H1 (cell line): Measurements from ENCODE around the gene UEVLD. TPM values are rescaled to one million over a fixed set of nuclear protein-coding genes. Genes with fewer than 3 reads are reported as not detected.

Experiments
- CTCF ChIA-PET: fragments of 300-600 bp; sonication (Branson Sonifier 250); formaldehyde crosslinking; loops from one replicate; lab custom pipeline; 2021; ENCODE audit not compliant: partially characterized antibody; lab: Charles Lee
- POLR2A ChIA-PET: fragments of 300-600 bp; sonication (Branson Sonifier 250); formaldehyde crosslinking; loops from one replicate; lab custom pipeline; 2021; ENCODE audit warnings: inconsistent platforms; ENCODE audit not compliant: partially characterized antibody; lab: Charles Lee
- DNase-seq, 2 experiments: peaks; one replicate each; pipeline versions ENCODE4 v3.0.0 to v3.0.0-alpha.2; 2010 to 2022; ENCODE audit warnings: low spot score in 2 of 2, low read depth in 1 of 2, mixed read lengths in 1 of 2
- FAIRE-seq: peaks from 2 replicates; lab custom pipeline; 2011; peaks lifted over from hg19 to GRCh38; lab: Jason Lieb, UNC
- H2AFZ ChIP-seq: 2 replicates; pipeline ENCODE4 v1.8.1; 2012; ENCODE audit warnings: low read length, inconsistent platforms
- H2AK5ac ChIP-seq: 2 replicates; pipeline ENCODE4 v1.6.1; 2013; ENCODE audit warnings: low read depth, low read length
- H2BK120ac ChIP-seq: replicated peaks from 2 replicates; pipeline ENCODE3; 2013; ENCODE audit warnings: low read depth, low read length, inconsistent platforms
- H2BK12ac ChIP-seq: 2 replicates; pipeline ENCODE4 v1.6.1; 2013; ENCODE audit warnings: low read depth, low read length
- H2BK15ac ChIP-seq: 2 replicates; pipeline ENCODE4 v1.6.1; 2013; ENCODE audit warnings: low read length
- H2BK20ac ChIP-seq: 2 replicates; pipeline ENCODE4 v1.6.1; 2013; ENCODE audit warnings: low read length
- H2BK5ac ChIP-seq: 2 replicates; pipeline ENCODE4 v1.6.1; 2013; ENCODE audit warnings: low read depth, low read length
- H3K14ac ChIP-seq: 2 replicates; pipeline ENCODE4 v1.6.1; 2013; ENCODE audit warnings: inconsistent platforms; ENCODE audit not compliant: insufficient read length
- H3K18ac ChIP-seq: 2 replicates; pipeline ENCODE4 v1.6.1; 2013; ENCODE audit warnings: low read length; ENCODE audit errors: extremely low read depth
- H3K23ac ChIP-seq: 2 replicates; pipeline ENCODE4 v1.6.1; 2013; ENCODE audit warnings: inconsistent platforms; ENCODE audit not compliant: insufficient read length
- H3K23me2 ChIP-seq: 2 replicates; pipeline ENCODE4 v1.6.1; 2013; ENCODE audit warnings: low read depth, low read length
- H3K27ac ChIP-seq: 2 replicates; pipeline ENCODE4 v1.6.1; 2011; ENCODE audit warnings: low read depth, low read length, inconsistent platforms
- H3K27me3 ChIP-seq, 4 experiments: replicated peaks in 1 of 4; 1 replicate in 1 of 4; 2 replicates in 3 of 4; pipeline versions ENCODE4 v1.6.1 to v1.8.1; 2011 to 2013; ENCODE audit warnings: low read length in 3 of 4, mild to moderate bottlenecking in 3 of 4, inconsistent platforms in 2 of 4, mixed read lengths in 2 of 4, moderate library complexity in 1 of 4; ENCODE audit not compliant: control insufficient read depth in 3 of 4, insufficient read depth in 3 of 4; ENCODE audit errors: extremely low read depth in 1 of 4
- H3K36me3 ChIP-seq, 4 experiments: 2 replicates each; pipeline versions ENCODE4 v1.6.1 to v1.8.1; 2011 to 2013; ENCODE audit warnings: mild to moderate bottlenecking in 4 of 4, low read length in 3 of 4, moderate library complexity in 2 of 4, control low read depth in 1 of 4, inconsistent platforms in 1 of 4; ENCODE audit not compliant: insufficient read depth in 4 of 4, control insufficient read depth in 2 of 4
- H3K4ac ChIP-seq: replicated peaks from 2 replicates; pipeline ENCODE3; 2013; ENCODE audit warnings: low read length, low read depth, mixed read lengths, inconsistent platforms; ENCODE audit not compliant: insufficient read length
- H3K4me1 ChIP-seq, 4 experiments: replicated peaks in 1 of 4; 1 replicate in 1 of 4; 2 replicates in 3 of 4; pipeline versions ENCODE4 v1.6.1 to v1.8.1; 2011 to 2013; ENCODE audit warnings: low read length in 3 of 4, inconsistent platforms in 2 of 4, mixed read lengths in 1 of 4; ENCODE audit not compliant: insufficient read depth in 4 of 4, control insufficient read depth in 3 of 4
- H3K4me2 ChIP-seq, 2 experiments: 2 replicates each; pipeline versions ENCODE4 v1.6.1 to v1.8.1; 2011 to 2013; ENCODE audit warnings: low read depth in 2 of 2, low read length in 2 of 2, control low read depth in 1 of 2, inconsistent platforms in 1 of 2, mild to moderate bottlenecking in 1 of 2; ENCODE audit not compliant: insufficient read depth in 1 of 2
- H3K4me3 ChIP-seq, 4 experiments: fragments of 200-600, 300-600 bp in 1 of 4; sonication (generic), shearing (Covaris generic), sonication (Bioruptor Twin) in 1 of 4; 2 replicates each; pipeline versions ENCODE4 v1.5.1 to v1.8.1; 2011 to 2016; ENCODE audit warnings: low read length in 4 of 4, low read depth in 3 of 4, control low read depth in 2 of 4, inconsistent platforms in 2 of 4, mild to moderate bottlenecking in 2 of 4, mixed read lengths in 1 of 4, moderate library complexity in 1 of 4; ENCODE audit not compliant: insufficient read depth in 2 of 4; ENCODE audit errors: extremely low read depth in 1 of 4
- H3K56ac ChIP-seq: replicated peaks from 2 replicates; pipeline ENCODE3; 2013; ENCODE audit warnings: low read depth, mild to moderate bottlenecking, mixed read lengths, low read length, inconsistent platforms; ENCODE audit not compliant: insufficient read length
- H3K79me1 ChIP-seq: 2 replicates; pipeline ENCODE4 v1.6.1; 2013; ENCODE audit warnings: low read depth, low read length, control low read depth
- H3K79me2 ChIP-seq, 2 experiments: 2 replicates each; pipeline versions ENCODE4 v1.6.1 to v1.8.1; 2012 to 2013; ENCODE audit warnings: low read length in 2 of 2, mild to moderate bottlenecking in 2 of 2, inconsistent platforms in 1 of 2; ENCODE audit not compliant: insufficient read depth in 2 of 2, control insufficient read depth in 1 of 2
- H3K9ac ChIP-seq, 4 experiments: replicated peaks in 1 of 4; 1 replicate in 1 of 4; 2 replicates in 3 of 4; pipeline versions ENCODE4 v1.6.1 to v1.8.1; 2011 to 2013; ENCODE audit warnings: low read depth in 3 of 4, low read length in 3 of 4, control low read depth in 2 of 4, mild to moderate bottlenecking in 2 of 4, moderate library complexity in 2 of 4, inconsistent platforms in 1 of 4; ENCODE audit errors: extremely low read depth in 1 of 4
- H3K9me3 ChIP-seq, 2 experiments: 2 replicates each; pipeline versions ENCODE4 v1.6.1 to v1.8.1; 2012 to 2013; ENCODE audit warnings: mild to moderate bottlenecking in 2 of 2, moderate library complexity in 2 of 2, control low read depth in 1 of 2, inconsistent platforms in 1 of 2, low read depth in 1 of 2, low read length in 1 of 2, mixed read lengths in 1 of 2; ENCODE audit not compliant: insufficient read depth in 2 of 2
- H4K20me1 ChIP-seq, 2 experiments: replicated peaks in 1 of 2; 2 replicates each; pipeline versions ENCODE3 to v1.8.1; 2011 to 2013; ENCODE audit warnings: inconsistent platforms in 2 of 2, low read length in 2 of 2, mild to moderate bottlenecking in 1 of 2; ENCODE audit not compliant: insufficient read depth in 2 of 2, control insufficient read depth in 1 of 2
- H4K5ac ChIP-seq: 2 replicates; pipeline ENCODE4 v1.6.1; 2013; ENCODE audit warnings: low read length, low read depth, mixed read lengths, inconsistent platforms; ENCODE audit not compliant: insufficient read length
- H4K8ac ChIP-seq: 2 replicates; pipeline ENCODE4 v1.8.0; 2013; ENCODE audit warnings: mild to moderate bottlenecking, moderate library complexity, low read length, inconsistent platforms; ENCODE audit not compliant: insufficient read depth; ENCODE audit errors: extremely low read depth
- H4K91ac ChIP-seq: replicated peaks from 2 replicates; pipeline ENCODE3; 2013; ENCODE audit warnings: low read length, mixed read lengths, inconsistent platforms; ENCODE audit not compliant: insufficient read length
- CHD2 ChIP-seq: IDR thresholded peaks from 2 replicates; pipeline ENCODE4 v1.6.1; 2012; ENCODE audit warnings: low read length, improper control_type of control experiment
- CREB1 ChIP-seq: IDR thresholded peaks from 2 replicates; pipeline ENCODE4 v1.6.1; 2012; ENCODE audit warnings: inconsistent platforms
- JUND ChIP-seq: IDR thresholded peaks from 2 replicates; pipeline ENCODE4 v1.6.1; 2011; ENCODE audit warnings: mild to moderate bottlenecking, improper control_type of control experiment, low read length
- WGBS, 2 experiments: shearing (Covaris generic) in 1 of 2; methylation state at CpG; one replicate each; pipeline versions ENCODE4 v1.1.6 to v1.1.7; 2013 to 2015; ENCODE audit warnings: low lambda C conversion rate in 2 of 2, mixed read lengths in 2 of 2, inconsistent platforms in 1 of 2, low coverage in 1 of 2, missing lambda C conversion rate in 1 of 2; ENCODE audit not compliant: insufficient replicate concordance in 2 of 2, insufficient coverage in 1 of 2, insufficient read length in 1 of 2; ENCODE audit errors: extremely low coverage in 1 of 2, missing lambda C conversion rate in 1 of 2; 5-methylcytosine and 5-hydroxymethylcytosine counted together
- polyA plus RNA-seq, 7 experiments: library from polyadenylated mRNA; depleted of rRNA in 3 of 7; stranded (reverse) in 5 of 7; unstranded in 2 of 7; fragments of >200 nt in 5 of 7; fragments of 200-250 nt in 2 of 7; gene quantifications; 1 replicate in 5 of 7; 2 replicates in 1 of 7; 4 replicates in 1 of 7; pipeline versions ENCODE4 v1.2.1 to v1.2.3, GENCODE V29; 2011 to 2013; ENCODE audit warnings: missing spikeins in 2 of 7, mixed read lengths in 2 of 7
- total RNA-seq: library from RNA; stranded (reverse); fragmentation: NEBNext Ultra II Directional; extraction: Animal tissue kit (Norgen Biotek cat#: 25700); gene quantifications from 2 replicates; pipeline ENCODE4 v1.2.1, GENCODE V29; 2021

The UEVLD gene
- total and polyA plus RNA-seq, 2 of the 8 experiments (the other 6 are each of a cell fraction or from before 2014, with no cell fraction given), result 4.1 to 7.3 TPM

- H3K56ac ChIP-seq, result no peak overlapping the region
- H3K4me2 ChIP-seq, result no peak overlapping the region
- H2BK120ac ChIP-seq, result no peak overlapping the region
- H2BK12ac ChIP-seq, result no peak overlapping the region
- DNase-seq (no peak), FAIRE-seq (no peak)
- ChIA-PET POLR2A (no interaction called here), CTCF (no interaction called here)
- no peaks in the 10 kb centered on the region for H4K20me1 ChIP-seq
- H2BK20ac ChIP-seq, result no peak overlapping the region
- no peak overlapping the region for H3K4me3 ChIP-seq
- H3K36me3 ChIP-seq, result no peaks in the 10 kb centered on the region
- no peak overlapping the region for H2BK5ac ChIP-seq
- no peak overlapping the region for H3K27ac ChIP-seq
- H3K27me3 ChIP-seq, result no peaks in the 10 kb centered on the region
- no peak overlapping the region for H4K8ac ChIP-seq
- H3K14ac ChIP-seq, result no peak overlapping the region
- no peaks in the 10 kb centered on the region for H3K79me1 ChIP-seq
- no peak overlapping the region for H3K23ac ChIP-seq
- H3K9me3 ChIP-seq, result no peaks in the 10 kb centered on the region
- H2AFZ ChIP-seq, result no peak overlapping the region
- no peak overlapping the region for H4K91ac ChIP-seq
- H2BK15ac ChIP-seq, result no peak overlapping the region
- H3K4ac ChIP-seq, result no peak overlapping the region
- H3K18ac ChIP-seq, result no peak overlapping the region
- no peak overlapping the region for H3K9ac ChIP-seq
- H3K79me2 ChIP-seq, result no peaks in the 10 kb centered on the region
- H4K5ac ChIP-seq, result no peak overlapping the region
- H3K23me2 ChIP-seq, result no peaks in the 10 kb centered on the region
- H3K4me1 ChIP-seq, result no peaks in the 10 kb centered on the region
- 92% methylated on average over 3 of the region's 3 CpGs; no CpG with 5 or more reads in 1 of the 2 experiments for WGBS, 2 experiments
- H2AK5ac ChIP-seq, result no peak overlapping the region
- TF ChIP-seq CREB1 (no peak), CHD2 (no peak), JUND (no peak)
- TF ChIP-seq, all 59 proteins: peak for 0
These were observed 55.2 kb downstream of the UEVLD start for GRCh38 chr11:18533365-18533764.
